HEK293 (cell line): ENCODE results near the gene DNAL4.
"Not testable (repeated sequence)": the region's sequence is repeated elsewhere in the genome, so short reads cannot be mapped to it uniquely, and the experiment has no call there.

Experiments used
- CTCF ChIA-PET: fragments of 350-600 bp; formaldehyde crosslinking; extraction: SDS; loops from one replicate; lab custom pipeline; 2021; ENCODE audit warnings: antibody characterized with exemption; lab: Yijun Ruan, JAX
- POLR2A ChIA-PET: fragments of 300-600 bp; formaldehyde crosslinking; extraction: SDS; loops from one replicate; lab custom pipeline; 2020; ENCODE audit warnings: antibody characterized with exemption, inconsistent platforms; lab: Yijun Ruan, JAX
- H3K27ac ChIP-seq: fragments of 200-500 bp; sonication (Bioruptor generic); 2 replicates; pipeline ENCODE4 v1.5.1; 2014; ENCODE audit warnings: low read depth, low read length, control low read depth, inconsistent platforms; ENCODE audit errors: extremely low read depth
- H3K36me3 ChIP-seq, 2 experiments: fragments of 200-500 bp in 1 of 2; sonication (Bioruptor generic) in 1 of 2; 1 replicate in 1 of 2; 2 replicates in 1 of 2; pipeline ENCODE4 v1.5.1; 2014 to 2017; ENCODE audit warnings: inconsistent platforms in 2 of 2, low read length in 2 of 2; ENCODE audit not compliant: control insufficient read depth in 2 of 2, insufficient read depth in 1 of 2
- H3K4me1 ChIP-seq: fragments of 200-500 bp; sonication (Bioruptor generic); 2 replicates; pipeline ENCODE4 v1.5.1; 2014; ENCODE audit warnings: mild to moderate bottlenecking, low read length, inconsistent platforms; ENCODE audit not compliant: control insufficient read depth, insufficient read depth
- H3K4me3 ChIP-seq: 2 replicates; pipeline ENCODE4 v1.5.1; 2011; ENCODE audit warnings: low read depth, mild to moderate bottlenecking, control low read depth, low read length, moderate library complexity
- H3K9me3 ChIP-seq: fragments of 200-500 bp; sonication (Bioruptor generic); 2 replicates; pipeline ENCODE4 v1.5.1; 2014; ENCODE audit warnings: low read depth, low read length, inconsistent platforms; ENCODE audit not compliant: control insufficient read depth, insufficient read depth
- HIC1 ChIP-seq: fragments of 450-650 bp; formaldehyde crosslinking; IDR thresholded peaks from 2 replicates; pipeline ENCODE4 v1.5.1; 2016; ENCODE audit warnings: missing biosample characterization, missing genetic modification characterization
- IKZF3 ChIP-seq: fragments of 450-650 bp; IDR thresholded peaks from 2 replicates; pipeline ENCODE4 v1.5.0; 2018; ENCODE audit warnings: missing biosample characterization, mild to moderate bottlenecking, missing genetic modification characterization, moderate library complexity
- ZBTB11 ChIP-seq: fragments of 450-650 bp; formaldehyde crosslinking; conservative IDR thresholded peaks from 2 replicates; pipeline ENCODE4 v1.5.1; 2016; ENCODE audit warnings: low read depth, missing biosample characterization, missing genetic modification characterization
- ZBTB21 ChIP-seq: fragments of 450-650 bp; formaldehyde crosslinking; IDR thresholded peaks from 2 replicates; pipeline ENCODE4 v1.5.1; 2017; ENCODE audit warnings: missing biosample characterization, missing genetic modification characterization
- ZNF140 ChIP-seq: fragments of 450-650 bp; formaldehyde crosslinking; IDR thresholded peaks from 2 replicates; pipeline ENCODE4 v1.5.1; 2016; ENCODE audit warnings: missing biosample characterization, missing genetic modification characterization
- ZNF292 ChIP-seq: fragments of 450-650 bp; formaldehyde crosslinking; IDR thresholded peaks from 2 replicates; pipeline ENCODE4 v1.5.1; 2016; ENCODE audit warnings: low read depth, missing biosample characterization, missing genetic modification characterization, borderline replicate concordance
- ZNF354C ChIP-seq: fragments of 450-650 bp; formaldehyde crosslinking; IDR thresholded peaks from 2 replicates; pipeline ENCODE4 v1.5.1; 2016; ENCODE audit warnings: missing biosample characterization, missing genetic modification characterization, low read depth, borderline replicate concordance
- ZNF394 ChIP-seq: fragments of 450-650 bp; formaldehyde crosslinking; IDR thresholded peaks from 2 replicates; pipeline ENCODE4 v1.5.1; 2016; ENCODE audit warnings: missing biosample characterization, missing genetic modification characterization, mild to moderate bottlenecking, moderate library complexity, borderline replicate concordance
- ZNF404 ChIP-seq: fragments of 450-650 bp; formaldehyde crosslinking; IDR thresholded peaks from 2 replicates; pipeline ENCODE4 v1.5.1; 2017; ENCODE audit warnings: missing biosample characterization, missing genetic modification characterization
- ZNF426 ChIP-seq: fragments of 450-650 bp; formaldehyde crosslinking; IDR thresholded peaks from 2 replicates; pipeline ENCODE4 v1.5.1; 2017; ENCODE audit warnings: missing biosample characterization, missing genetic modification characterization, mild to moderate bottlenecking, inconsistent platforms, moderate library complexity
- ZNF433 ChIP-seq: fragments of 450-650 bp; formaldehyde crosslinking; IDR thresholded peaks from 2 replicates; pipeline ENCODE4 v1.5.1; 2016; ENCODE audit warnings: missing biosample characterization, missing genetic modification characterization, low read depth
- ZNF501 ChIP-seq: fragments of 450-650 bp; formaldehyde crosslinking; IDR thresholded peaks from 2 replicates; pipeline ENCODE4 v1.5.1; 2016; ENCODE audit warnings: missing biosample characterization, missing genetic modification characterization
- ZNF521 ChIP-seq: fragments of 450-650 bp; formaldehyde crosslinking; IDR thresholded peaks from 2 replicates; pipeline ENCODE4 v1.5.1; 2017; ENCODE audit warnings: missing biosample characterization, mild to moderate bottlenecking, missing genetic modification characterization
- ZNF623 ChIP-seq: fragments of 450-650 bp; formaldehyde crosslinking; IDR thresholded peaks from 2 replicates; pipeline ENCODE4 v1.5.1; 2016; ENCODE audit warnings: missing biosample characterization, missing genetic modification characterization
- TF ChIP-seq, protein P1 (sequence below): fragments of 450-650 bp; formaldehyde crosslinking; IDR thresholded peaks from 2 replicates; pipeline ENCODE4 v1.5.1; 2017; ENCODE audit warnings: missing biosample characterization, missing genetic modification characterization
- TF ChIP-seq, protein P2 (sequence below): fragments of 450-650 bp; formaldehyde crosslinking; IDR thresholded peaks from 2 replicates; pipeline ENCODE4 v1.5.1; 2016; ENCODE audit warnings: missing biosample characterization, missing genetic modification characterization
- TF ChIP-seq, protein P3 (sequence below): fragments of 450-650 bp; formaldehyde crosslinking; IDR thresholded peaks from 2 replicates; pipeline ENCODE4 v1.5.1; 2016; ENCODE audit warnings: missing biosample characterization, missing genetic modification characterization

DNAL4 gene

DNA sequence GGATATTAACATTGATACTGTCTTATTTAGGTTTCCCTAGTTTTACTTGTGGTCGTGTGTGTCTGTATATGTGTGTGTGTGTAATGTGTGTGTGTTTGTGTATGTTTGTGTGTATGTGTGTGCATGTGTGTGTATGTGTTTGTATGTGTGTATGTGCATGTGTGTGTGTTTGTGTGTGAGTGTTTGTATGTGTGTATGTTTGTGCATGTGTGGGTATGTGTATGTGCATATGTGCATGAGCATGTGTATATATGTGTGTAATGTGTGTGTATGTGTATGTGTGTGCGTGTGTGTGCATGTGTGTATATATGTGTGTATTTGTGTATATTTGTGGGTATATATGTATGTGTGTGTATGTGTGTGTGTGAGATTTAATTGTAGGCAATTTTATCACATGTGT is 17.3 kb upstream of the DNAL4 start:
- Histone ChIP-seq H3K4me1 (no peaks in the 10 kb centered on the region), H3K9me3 (no peaks in the 10 kb centered on the region), H3K36me3 (no peaks in the 10 kb centered on the region; a peak in 1 of 3 replicates), H3K27ac (no peak overlapping the region), H3K4me3 (no peak overlapping the region)
- ChIA-PET CTCF (no interaction called here), POLR2A (no interaction called here)
- no peak for TF ChIP-seq ZNF623
- TF ChIP-seq IKZF3 (tag by site-specific recombination) = no peak
- TF ChIP-seq ZNF521 (tag by site-specific recombination) = peak; percentile 51; the same call in 1 of the 2 replicates
- TF ChIP-seq HIC1 (tag by site-specific recombination) = no peak
- no peak for TF ChIP-seq ZNF354C (tag by site-specific recombination)
- TF ChIP-seq, protein P1, sequence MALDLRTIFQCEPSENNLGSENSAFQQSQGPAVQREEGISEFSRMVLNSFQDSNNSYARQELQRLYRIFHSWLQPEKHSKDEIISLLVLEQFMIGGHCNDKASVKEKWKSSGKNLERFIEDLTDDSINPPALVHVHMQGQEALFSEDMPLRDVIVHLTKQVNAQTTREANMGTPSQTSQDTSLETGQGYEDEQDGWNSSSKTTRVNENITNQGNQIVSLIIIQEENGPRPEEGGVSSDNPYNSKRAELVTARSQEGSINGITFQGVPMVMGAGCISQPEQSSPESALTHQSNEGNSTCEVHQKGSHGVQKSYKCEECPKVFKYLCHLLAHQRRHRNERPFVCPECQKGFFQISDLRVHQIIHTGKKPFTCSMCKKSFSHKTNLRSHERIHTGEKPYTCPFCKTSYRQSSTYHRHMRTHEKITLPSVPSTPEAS (tag by site-specific recombination) = peak; percentile 95

DNA sequence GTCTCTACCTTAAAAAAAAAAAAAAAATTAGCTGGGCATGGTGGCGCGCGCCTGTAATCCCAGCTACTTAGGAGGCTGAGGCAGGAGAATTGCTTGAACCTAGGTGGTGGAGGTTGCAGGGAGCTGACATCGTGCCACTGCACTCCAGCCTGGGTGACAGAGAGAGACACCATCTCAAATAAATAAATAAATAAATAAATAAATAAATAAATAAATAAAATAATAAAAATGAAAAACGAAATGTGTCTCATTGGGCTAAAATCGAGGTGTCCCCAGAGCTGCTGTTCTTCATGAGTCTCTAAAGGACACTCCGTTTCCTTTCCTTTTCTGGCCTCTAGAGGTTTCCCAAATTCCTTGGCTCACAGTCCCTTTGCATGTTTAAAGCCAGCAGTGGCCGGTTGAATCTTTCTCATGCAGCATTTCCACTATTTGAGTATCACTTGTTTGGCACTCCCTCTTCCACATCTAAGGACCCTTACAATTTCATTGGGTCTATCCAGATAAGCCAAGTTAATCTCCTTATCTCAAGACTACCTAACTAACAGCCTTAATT is 11.2 kb upstream of the DNAL4 start:
- H3K36me3 ChIP-seq, H3K9me3 ChIP-seq, H3K4me3 ChIP-seq, H3K27ac ChIP-seq, H3K4me1 ChIP-seq, POLR2A ChIA-PET: not testable (repeated sequence)
- CTCF ChIA-PET = interaction anchor here (2.7 kb wide), 1 partner anchor 39 kb away, joined by 11 read pairs; no protein-coding TSS in a partner anchor
- TF ChIP-seq ZNF501 (tag by site-specific recombination) (0 out of 2 replicates have a peak, but pooled peaks have one; percentile 39), ZNF426 (tag by site-specific recombination) (peak; percentile 78), ZNF292 (tag by site-specific recombination) (peak; percentile 82; the same call in 1 of the 2 replicates), ZBTB21 (peak; percentile 57; the same call in 1 of the 2 replicates), ZNF404 (tag by site-specific recombination) (0 out of 2 replicates have a peak, but pooled peaks have one; percentile 45), ZNF394 (tag by site-specific recombination) (peak; percentile 93), ZBTB11 (tag by site-specific recombination) (peak; percentile 75), ZNF140 (peak; percentile 67), ZNF433 (peak; percentile 59; the same call in 1 of the 2 replicates)
- TF ChIP-seq, protein P2, sequence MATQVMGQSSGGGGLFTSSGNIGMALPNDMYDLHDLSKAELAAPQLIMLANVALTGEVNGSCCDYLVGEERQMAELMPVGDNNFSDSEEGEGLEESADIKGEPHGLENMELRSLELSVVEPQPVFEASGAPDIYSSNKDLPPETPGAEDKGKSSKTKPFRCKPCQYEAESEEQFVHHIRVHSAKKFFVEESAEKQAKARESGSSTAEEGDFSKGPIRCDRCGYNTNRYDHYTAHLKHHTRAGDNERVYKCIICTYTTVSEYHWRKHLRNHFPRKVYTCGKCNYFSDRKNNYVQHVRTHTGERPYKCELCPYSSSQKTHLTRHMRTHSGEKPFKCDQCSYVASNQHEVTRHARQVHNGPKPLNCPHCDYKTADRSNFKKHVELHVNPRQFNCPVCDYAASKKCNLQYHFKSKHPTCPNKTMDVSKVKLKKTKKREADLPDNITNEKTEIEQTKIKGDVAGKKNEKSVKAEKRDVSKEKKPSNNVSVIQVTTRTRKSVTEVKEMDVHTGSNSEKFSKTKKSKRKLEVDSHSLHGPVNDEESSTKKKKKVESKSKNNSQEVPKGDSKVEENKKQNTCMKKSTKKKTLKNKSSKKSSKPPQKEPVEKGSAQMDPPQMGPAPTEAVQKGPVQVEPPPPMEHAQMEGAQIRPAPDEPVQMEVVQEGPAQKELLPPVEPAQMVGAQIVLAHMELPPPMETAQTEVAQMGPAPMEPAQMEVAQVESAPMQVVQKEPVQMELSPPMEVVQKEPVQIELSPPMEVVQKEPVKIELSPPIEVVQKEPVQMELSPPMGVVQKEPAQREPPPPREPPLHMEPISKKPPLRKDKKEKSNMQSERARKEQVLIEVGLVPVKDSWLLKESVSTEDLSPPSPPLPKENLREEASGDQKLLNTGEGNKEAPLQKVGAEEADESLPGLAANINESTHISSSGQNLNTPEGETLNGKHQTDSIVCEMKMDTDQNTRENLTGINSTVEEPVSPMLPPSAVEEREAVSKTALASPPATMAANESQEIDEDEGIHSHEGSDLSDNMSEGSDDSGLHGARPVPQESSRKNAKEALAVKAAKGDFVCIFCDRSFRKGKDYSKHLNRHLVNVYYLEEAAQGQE (tag by site-specific recombination) = peak; percentile 61; the same call in 1 of the 2 replicates
- TF ChIP-seq, protein P3, sequence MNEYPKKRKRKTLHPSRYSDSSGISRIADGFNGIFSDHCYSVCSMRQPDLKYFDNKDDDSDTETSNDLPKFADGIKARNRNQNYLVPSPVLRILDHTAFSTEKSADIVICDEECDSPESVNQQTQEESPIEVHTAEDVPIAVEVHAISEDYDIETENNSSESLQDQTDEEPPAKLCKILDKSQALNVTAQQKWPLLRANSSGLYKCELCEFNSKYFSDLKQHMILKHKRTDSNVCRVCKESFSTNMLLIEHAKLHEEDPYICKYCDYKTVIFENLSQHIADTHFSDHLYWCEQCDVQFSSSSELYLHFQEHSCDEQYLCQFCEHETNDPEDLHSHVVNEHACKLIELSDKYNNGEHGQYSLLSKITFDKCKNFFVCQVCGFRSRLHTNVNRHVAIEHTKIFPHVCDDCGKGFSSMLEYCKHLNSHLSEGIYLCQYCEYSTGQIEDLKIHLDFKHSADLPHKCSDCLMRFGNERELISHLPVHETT (tag by site-specific recombination) = peak; percentile 53; the same call in 1 of the 2 replicates
